GM23248 (cell line): ENCODE measurements around the gene MFRP. TPM values are rescaled to one million over a fixed set of nuclear protein-coding genes. Genes with fewer than 3 reads are reported as not detected.

Experiments used
- DNase-seq: peaks from one replicate; pipeline ENCODE4 v3.0.0-alpha.2; 2015
- H2AFZ ChIP-seq: fragments of 200-600 bp; sonication (generic); 2 replicates; pipeline ENCODE4 v1.6.1; 2016; ENCODE audit warnings: antibody characterized with exemption
- H3F3A ChIP-seq: fragments of 200-600 bp; sonication (generic); 2 replicates; pipeline ENCODE4 v1.6.1; 2016; ENCODE audit warnings: mild to moderate bottlenecking, antibody characterized with exemption, mixed run types; ENCODE audit not compliant: insufficient read depth
- H3K27ac ChIP-seq: fragments of 200-600 bp; sonication (generic); 2 replicates; pipeline ENCODE4 v1.5.1; 2016; ENCODE audit warnings: mild to moderate bottlenecking
- H3K27me3 ChIP-seq: fragments of 200-600 bp; sonication (generic); replicated peaks from 2 replicates; pipeline ENCODE4 v1.6.1; 2016; ENCODE audit warnings: mild to moderate bottlenecking; ENCODE audit not compliant: insufficient read depth
- H3K36me3 ChIP-seq: fragments of 200-600 bp; sonication (generic); 2 replicates; pipeline ENCODE4 v1.6.1; 2016; ENCODE audit warnings: low read depth, mild to moderate bottlenecking
- H3K4me1 ChIP-seq: fragments of 200-600 bp; sonication (generic); 2 replicates; pipeline ENCODE4 v1.6.1; 2016; ENCODE audit warnings: mild to moderate bottlenecking; ENCODE audit not compliant: insufficient read depth
- H3K4me2 ChIP-seq: fragments of 200-600 bp; sonication (generic); one replicate; pipeline ENCODE4 v1.6.1; 2016; ENCODE audit warnings: mild to moderate bottlenecking; ENCODE audit not compliant: unreplicated experiment
- H3K4me3 ChIP-seq: fragments of 200-600 bp; sonication (generic); 2 replicates; pipeline ENCODE4 v1.5.1; 2016; ENCODE audit warnings: mild to moderate bottlenecking
- H3K79me2 ChIP-seq: fragments of 200-600 bp; sonication (generic); 2 replicates; pipeline ENCODE4 v1.6.1; 2016; ENCODE audit warnings: mild to moderate bottlenecking; ENCODE audit not compliant: insufficient read depth
- H3K9ac ChIP-seq: fragments of 200-600 bp; sonication (generic); 2 replicates; pipeline ENCODE4 v1.6.1; 2016; ENCODE audit warnings: mild to moderate bottlenecking
- H3K9me2 ChIP-seq: fragments of 200-600 bp; sonication (generic); 2 replicates; pipeline ENCODE4 v1.6.1; 2016; ENCODE audit warnings: mixed run types, mild to moderate bottlenecking, moderate library complexity; ENCODE audit not compliant: insufficient read depth
- H3K9me3 ChIP-seq: fragments of 200-600 bp; sonication (generic); one replicate; pipeline ENCODE4 v1.6.1; 2017; ENCODE audit warnings: low read depth
- H4K20me1 ChIP-seq: fragments of 200-600 bp; sonication (generic); 2 replicates; pipeline ENCODE4 v1.6.0; 2016; ENCODE audit not compliant: insufficient read depth
- EZH2 ChIP-seq: fragments of 200-600 bp; sonication (generic); IDR thresholded peaks from 2 replicates; pipeline ENCODE4 v1.6.1; 2018; ENCODE audit warnings: antibody characterized with exemption, mild to moderate bottlenecking; ENCODE audit not compliant: insufficient read depth, poor library complexity, severe bottlenecking
- EZH2phosphoT487 ChIP-seq: fragments of 200-600 bp; sonication (generic); IDR thresholded peaks from 2 replicates; pipeline ENCODE4 v1.6.1; 2018; ENCODE audit warnings: antibody characterized with exemption, moderate library complexity, mild to moderate bottlenecking, low read depth; ENCODE audit not compliant: insufficient read depth
- WGBS, 2 experiments: methylation state at CpG; one replicate each; pipeline ENCODE4 v1.1.6; 2015 to 2017; ENCODE audit warnings: low lambda C conversion rate in 2 of 2, low coverage in 1 of 2; ENCODE audit errors: missing lambda C conversion rate in 2 of 2; 5-methylcytosine and 5-hydroxymethylcytosine counted together
- in situ Hi-C: fragments of 300-500 bp; cut with MboI; formaldehyde crosslinking; loops from 2 replicates; pipeline ENCODE4 v1.15.0; 2020
- polyA plus RNA-seq: library from polyadenylated mRNA; unstranded; fragments of >200 nt; fragmentation: Nextera tagmentation; extraction: Ambion mirVana; gene quantifications from 2 replicates; pipeline ENCODE4 v1.2.1, GENCODE V29; 2016
- total RNA-seq: library from RNA; depleted of rRNA; stranded (reverse); fragments of >200 nt; shearing (Covaris generic); gene quantifications from 2 replicates; pipeline ENCODE4 v1.2.3, GENCODE V29; 2014

MFRP gene
- total and polyA plus RNA-seq, 2 experiments from 2014 or later: not detected

- Histone ChIP-seq H2AFZ (no peak overlapping the region), H3K4me2 (no peak overlapping the region), H3K27me3 (no peaks in the 10 kb centered on the region; the same call in 1 of the 2 replicates), H3F3A (peaks cover 13% of the 10 kb centered on the region; the same call in 1 of the 2 replicates), H3K9ac (no peak overlapping the region), H3K27ac (no peak overlapping the region), H3K36me3 (no peaks in the 10 kb centered on the region), H4K20me1 (no peaks in the 10 kb centered on the region), H3K9me3 (no peaks in the 10 kb centered on the region), H3K9me2 (no peaks in the 10 kb centered on the region), H3K4me1 (peaks cover 41% of the 10 kb centered on the region), H3K79me2 (no peaks in the 10 kb centered on the region), H3K4me3 (no peak overlapping the region)
- TF ChIP-seq EZH2: no peak
- TF ChIP-seq EZH2phosphoT487: no peak
- in situ Hi-C loops: no loop called here
- DNase-seq: no peak
- WGBS, 2 experiments: 78 to 81% methylated on average over 14 of the region's 14 CpGs
These were observed 28.8 kb downstream of the MFRP start for GRCh38 chr11:119317592-119318239.

GRCh38 chr11:119316729-119317591 is 29.5 kb downstream of the MFRP start, which contains the start of gene MCAM:
TSS of gene MCAM (minus strand) at chr11:119317130. CDS start at chr11:119317101, 29 bp downstream.
- H2AFZ ChIP-seq: peak within 1 kb of the TSS; percentile 59
- H3K27me3 ChIP-seq: no peaks in the 10 kb centered on the region; the same call in 1 of the 2 replicates
- H3K9me3 ChIP-seq: no peaks in the 10 kb centered on the region
- H3K4me1 ChIP-seq: peaks cover 41% of the 10 kb centered on the region
- peak within 1 kb of the TSS; percentile 88 for H3K4me2 ChIP-seq
- no peaks in the 10 kb centered on the region for H3K36me3 ChIP-seq
- peak within 1 kb of the TSS; percentile 18; the same call in 1 of the 2 replicates for H3K9ac ChIP-seq
- in situ Hi-C loops: no loop called here
- H3K27ac ChIP-seq: no peak within 1 kb of the TSS
- H3K4me3 ChIP-seq: peak within 1 kb of the TSS; percentile 72
- no peaks in the 10 kb centered on the region for H4K20me1 ChIP-seq
- H3F3A ChIP-seq: peaks cover 9% of the 10 kb centered on the region; the same call in 1 of the 2 replicates
- 0 out of 2 replicates have a peak, but pooled peaks have one; percentile 8 for TF ChIP-seq EZH2phosphoT487
- no peak for TF ChIP-seq EZH2
- no peaks in the 10 kb centered on the region for H3K79me2 ChIP-seq
- DNase-seq: peak; percentile 56
- H3K9me2 ChIP-seq: no peaks in the 10 kb centered on the region
- WGBS, 2 experiments: 4 to 5% methylated on average over 43 to 74 of the region's 74 CpGs

GRCh38 chr11:119316016-119316728 is 30.3 kb downstream of the MFRP start:
- peak; percentile 43 for DNase-seq

More at GRCh38 chr11:119316016-119316728, 30.3 kb downstream of the MFRP start:
- peak overlapping the region; percentile 18; the same call in 1 of the 2 replicates for H3K9ac ChIP-seq
- in situ Hi-C loops: no loop called here
- no peaks in the 10 kb centered on the region for H3K9me3 ChIP-seq
- no peaks in the 10 kb centered on the region for H3K79me2 ChIP-seq
- H3K9me2 ChIP-seq: no peaks in the 10 kb centered on the region
- no peaks in the 10 kb centered on the region; the same call in 1 of the 2 replicates for H3K27me3 ChIP-seq
- peak overlapping the region; percentile 88 for H3K4me2 ChIP-seq
- H3K36me3 ChIP-seq: no peaks in the 10 kb centered on the region
- TF ChIP-seq EZH2phosphoT487: 0 out of 2 replicates have a peak, but pooled peaks have one; percentile 3
- no peak for TF ChIP-seq EZH2
- peaks cover 37% of the 10 kb centered on the region for H3K4me1 ChIP-seq
- peak overlapping the region; percentile 72 for H3K4me3 ChIP-seq
- peak overlapping the region; percentile 59 for H2AFZ ChIP-seq
- H4K20me1 ChIP-seq: no peaks in the 10 kb centered on the region
- WGBS, 2 experiments: 3% methylated on average over 22 to 39 of the region's 46 CpGs
- peaks cover 9% of the 10 kb centered on the region; the same call in 1 of the 2 replicates for H3F3A ChIP-seq
- H3K27ac ChIP-seq: no peak overlapping the region
